Glutamatergic neuron (in vitro differentiated cells): Measurements from ENCODE around the gene TPM3. TPM values are rescaled to one million over a fixed set of nuclear protein-coding genes. Genes with fewer than 3 reads are reported as not detected.
A peak's percentile ranks its signal among the peaks of the same experiment; 100 is the strongest.

Source experiments
- DNase-seq: peaks from one replicate; pipeline ENCODE4 v3.0.0; 2022
- H3K27ac Mint-ChIP-seq: one replicate; pipeline ENCODE4 v1.8.0; 2020; ENCODE audit warnings: mild to moderate bottlenecking, mixed read lengths, inconsistent platforms; ENCODE audit not compliant: unreplicated experiment
- H3K27me3 Mint-ChIP-seq: one replicate; pipeline ENCODE4 v1.8.0; 2020; ENCODE audit warnings: mild to moderate bottlenecking, moderate library complexity, mixed read lengths, inconsistent platforms; ENCODE audit not compliant: unreplicated experiment
- H3K36me3 Mint-ChIP-seq: one replicate; pipeline ENCODE4 v1.8.0; 2020; ENCODE audit warnings: mild to moderate bottlenecking, mixed read lengths, inconsistent platforms; ENCODE audit not compliant: unreplicated experiment
- H3K4me1 Mint-ChIP-seq: one replicate; pipeline ENCODE4 v1.8.0; 2020; ENCODE audit warnings: mild to moderate bottlenecking, low read depth, mixed read lengths, inconsistent platforms; ENCODE audit not compliant: unreplicated experiment
- H3K4me3 Mint-ChIP-seq: one replicate; pipeline ENCODE4 v1.8.0; 2020; ENCODE audit warnings: mild to moderate bottlenecking, mixed read lengths, inconsistent platforms; ENCODE audit not compliant: unreplicated experiment
- H3K9me3 Mint-ChIP-seq: one replicate; pipeline ENCODE4 v1.8.0; 2020; ENCODE audit warnings: mild to moderate bottlenecking, moderate library complexity, mixed read lengths, inconsistent platforms; ENCODE audit not compliant: unreplicated experiment
- CTCF ChIP-seq: fragments of 200-600 bp; sonication (generic); IDR thresholded peaks from one replicate; pipeline ENCODE4 v1.5.0; 2021; ENCODE audit not compliant: partially characterized antibody, unreplicated experiment
- total RNA-seq: library from RNA; stranded (reverse); fragmentation: NEBNext Ultra II Directional; extraction: Animal tissue kit (Norgen Biotek cat#: 25700); gene quantifications from one replicate; pipeline ENCODE4 v1.2.1, GENCODE V29; 2021; ENCODE audit not compliant: unreplicated experiment

Gene TPM3
- total RNA-seq, 1 donor from 2014 or later: 392 TPM

- Mint-ChIP-seq H3K4me3 (peak overlapping the region; percentile 100), H3K9me3 (peaks cover 4% of the 10 kb centered on the region), H3K36me3 (no peaks in the 10 kb centered on the region), H3K27ac (peak overlapping the region; percentile 99), H3K27me3 (peaks cover 10% of the 10 kb centered on the region), H3K4me1 (peaks cover 27% of the 10 kb centered on the region)
- peak; percentile 97 for DNase-seq
- no peak for TF ChIP-seq CTCF
Observed at GRCh38 chr1:154183046-154183915, 8.6 kb downstream of the TPM3 start.

- peak overlapping the region; percentile 99 for H3K27ac Mint-ChIP-seq
- peaks cover 34% of the 10 kb centered on the region for H3K4me1 Mint-ChIP-seq
- H3K4me3 Mint-ChIP-seq: peak overlapping the region; percentile 100
- no peak for TF ChIP-seq CTCF
- no peaks in the 10 kb centered on the region for H3K36me3 Mint-ChIP-seq
- H3K27me3 Mint-ChIP-seq: peaks cover 10% of the 10 kb centered on the region
- peaks cover 4% of the 10 kb centered on the region for H3K9me3 Mint-ChIP-seq
- DNase-seq: peak; percentile 62
Observed at GRCh38 chr1:154182344-154183045, 9.4 kb downstream of the TPM3 start.

- H3K27me3 Mint-ChIP-seq: peaks cover 10% of the 10 kb centered on the region
- peaks cover 4% of the 10 kb centered on the region for H3K9me3 Mint-ChIP-seq
- no peaks in the 10 kb centered on the region for H3K36me3 Mint-ChIP-seq
- H3K27ac Mint-ChIP-seq: peak overlapping the region; percentile 99
- peaks cover 38% of the 10 kb centered on the region for H3K4me1 Mint-ChIP-seq
- peak overlapping the region; percentile 100 for H3K4me3 Mint-ChIP-seq
- DNase-seq: no peak
- TF ChIP-seq CTCF: no peak
Observed at GRCh38 chr1:154181944-154182343, 10.0 kb downstream of the TPM3 start.

GRCh38 chr1:154179946-154180687, 11.8 kb downstream of the TPM3 start:
- H3K36me3 Mint-ChIP-seq: no peaks in the 10 kb centered on the region
- DNase-seq: no peak

More at GRCh38 chr1:154179946-154180687, 11.8 kb downstream of the TPM3 start:
- H3K27ac Mint-ChIP-seq: no peak overlapping the region
- H3K4me3 Mint-ChIP-seq: peak overlapping the region; percentile 75
- H3K9me3 Mint-ChIP-seq: peaks cover 4% of the 10 kb centered on the region
- H3K27me3 Mint-ChIP-seq: peaks cover 10% of the 10 kb centered on the region
- no peak for TF ChIP-seq CTCF
- H3K4me1 Mint-ChIP-seq: peaks cover 38% of the 10 kb centered on the region
